ENCODE results near the gene TMEM120B.

DNA sequence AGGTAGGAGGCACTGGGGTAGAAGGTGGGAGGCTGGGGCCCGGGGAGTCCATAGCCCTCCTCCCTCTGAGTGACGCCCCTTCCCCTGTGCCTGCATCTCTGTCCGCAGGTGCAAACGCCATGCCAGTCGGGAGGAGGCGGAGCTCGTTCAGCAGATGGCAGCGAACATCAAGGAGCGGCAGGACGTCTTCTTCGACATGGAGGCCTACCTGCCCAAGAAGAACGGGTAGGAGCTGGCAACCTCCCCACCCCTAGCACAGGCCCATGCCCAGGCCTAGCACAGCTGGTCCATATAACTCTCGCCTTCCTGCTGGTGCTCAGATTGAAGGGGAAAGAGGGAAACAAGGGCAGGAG, 35.6 kb downstream of the TMEM120B start:
- TF ChIP-seq, protein P1, sequence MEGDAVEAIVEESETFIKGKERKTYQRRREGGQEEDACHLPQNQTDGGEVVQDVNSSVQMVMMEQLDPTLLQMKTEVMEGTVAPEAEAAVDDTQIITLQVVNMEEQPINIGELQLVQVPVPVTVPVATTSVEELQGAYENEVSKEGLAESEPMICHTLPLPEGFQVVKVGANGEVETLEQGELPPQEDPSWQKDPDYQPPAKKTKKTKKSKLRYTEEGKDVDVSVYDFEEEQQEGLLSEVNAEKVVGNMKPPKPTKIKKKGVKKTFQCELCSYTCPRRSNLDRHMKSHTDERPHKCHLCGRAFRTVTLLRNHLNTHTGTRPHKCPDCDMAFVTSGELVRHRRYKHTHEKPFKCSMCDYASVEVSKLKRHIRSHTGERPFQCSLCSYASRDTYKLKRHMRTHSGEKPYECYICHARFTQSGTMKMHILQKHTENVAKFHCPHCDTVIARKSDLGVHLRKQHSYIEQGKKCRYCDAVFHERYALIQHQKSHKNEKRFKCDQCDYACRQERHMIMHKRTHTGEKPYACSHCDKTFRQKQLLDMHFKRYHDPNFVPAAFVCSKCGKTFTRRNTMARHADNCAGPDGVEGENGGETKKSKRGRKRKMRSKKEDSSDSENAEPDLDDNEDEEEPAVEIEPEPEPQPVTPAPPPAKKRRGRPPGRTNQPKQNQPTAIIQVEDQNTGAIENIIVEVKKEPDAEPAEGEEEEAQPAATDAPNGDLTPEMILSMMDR (IDR thresholded peaks at IDR 0.05; ENCODE audit: low read depth, low read length), result no peak
- no peak for TF ChIP-seq EZH2phosphoT487 (IDR thresholded peaks at IDR 0.05; ENCODE audit: low read depth)

Data from OCI-LY3 (cell line).